GM18870 (cell line): Measurements from ENCODE around the gene HOXB1.
A peak's percentile ranks its signal among the peaks of the same experiment; 100 is the strongest.
"Not testable (repeated sequence)": the region's sequence is repeated elsewhere in the genome, so short reads cannot be mapped to it uniquely, and the experiment has no call there.

Experiments used
- ATAC-seq: cut with Tn5 transposase; IDR thresholded peaks from one replicate; pipeline ENCODE4 v1.9.1; 2021; ENCODE audit warnings: moderate library complexity; ENCODE audit not compliant: unreplicated experiment

Gene HOXB1

GRCh38 chr17:48523010-48523409 is 7.8 kb downstream of the HOXB1 start:
- ATAC-seq, result no peak

GRCh38 chr17:48522031-48522653 is 8.7 kb downstream of the HOXB1 start:
- ATAC-seq, result no peak

GRCh38 chr17:48520631-48521079 is 10.2 kb downstream of the HOXB1 start:
- ATAC-seq, result no peak

GRCh38 chr17:48519427-48519826 is 11.4 kb downstream of the HOXB1 start:
- no peak for ATAC-seq

- no peak for ATAC-seq
These were observed 13.3 kb downstream of the HOXB1 start for GRCh38 chr17:48517478-48517877.

- ATAC-seq, result no peak
These were observed 14.6 kb downstream of the HOXB1 start for GRCh38 chr17:48515925-48516900.

GRCh38 chr17:48514477-48514876 is 16.3 kb downstream of the HOXB1 start:
- no peak for ATAC-seq

GRCh38 chr17:48513666-48514455 is 16.9 kb downstream of the HOXB1 start:
- ATAC-seq, result no peak

- ATAC-seq, result no peak
These were observed 17.7 kb downstream of the HOXB1 start for GRCh38 chr17:48513097-48513496.

GRCh38 chr17:48510761-48511604 is 19.8 kb downstream of the HOXB1 start:
- peak; percentile 46 for ATAC-seq

GRCh38 chr17:48510381-48510760 is 20.4 kb downstream of the HOXB1 start:
- ATAC-seq, result no peak

- not testable (repeated sequence) for ATAC-seq
These were observed 21.1 kb downstream of the HOXB1 start for GRCh38 chr17:48509708-48510107.

- ATAC-seq, result no peak
These were observed 24.6 kb downstream of the HOXB1 start for GRCh38 chr17:48506246-48506645.

- peak; percentile 83 for ATAC-seq
These were observed 25.0 kb downstream of the HOXB1 start for GRCh38 chr17:48505788-48506187.

GRCh38 chr17:48504953-48505352 is 25.9 kb downstream of the HOXB1 start:
- no peak for ATAC-seq

- no peak for ATAC-seq
These were observed 27.1 kb downstream of the HOXB1 start for GRCh38 chr17:48503747-48504146.

- no peak for ATAC-seq
These were observed 27.9 kb downstream of the HOXB1 start for GRCh38 chr17:48502901-48503300.

GRCh38 chr17:48502312-48502711 is 28.5 kb downstream of the HOXB1 start:
- ATAC-seq, result no peak

GRCh38 chr17:48500435-48501426 is 30.1 kb downstream of the HOXB1 start:
- ATAC-seq, result no peak
